HG02852 (cell line): ENCODE measurements around the gene ANAPC15.

Experiments used
- ATAC-seq: cut with Tn5 transposase; IDR thresholded peaks from one replicate; pipeline ENCODE4 v1.9.1; 2021; ENCODE audit warnings: mild to moderate bottlenecking, moderate library complexity; ENCODE audit not compliant: unreplicated experiment

The ANAPC15 gene

GRCh38 chr11:72125956-72126355, 13.5 kb upstream of the ANAPC15 start:
- ATAC-seq = no peak

DNA sequence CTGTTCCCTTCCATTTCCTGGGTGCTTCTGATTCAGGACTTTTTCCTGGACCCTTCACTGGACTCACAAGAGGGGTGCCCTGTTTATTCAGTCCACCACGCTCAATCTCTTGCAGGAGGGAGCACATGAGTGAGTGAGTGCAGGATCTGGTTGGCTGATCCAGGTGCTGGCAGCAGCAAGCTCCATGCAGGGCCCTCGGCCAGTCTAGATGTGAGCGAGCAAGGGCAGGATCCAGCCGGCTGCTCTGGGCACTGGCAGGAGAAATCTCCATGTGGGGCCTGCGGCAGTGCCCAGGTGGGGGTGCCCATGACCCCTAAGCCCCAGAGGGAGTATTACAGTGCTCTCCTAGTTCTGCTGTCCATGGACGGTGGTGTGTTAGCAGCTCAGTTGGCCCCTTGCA, 11.6 kb upstream of the ANAPC15 start:
- ATAC-seq = no peak

- ATAC-seq = no peak
Measured at GRCh38 chr11:72123117-72123653, 10.7 kb upstream of the ANAPC15 start.

- no peak for ATAC-seq
Measured at GRCh38 chr11:72122607-72123006, 10.1 kb upstream of the ANAPC15 start.

DNA sequence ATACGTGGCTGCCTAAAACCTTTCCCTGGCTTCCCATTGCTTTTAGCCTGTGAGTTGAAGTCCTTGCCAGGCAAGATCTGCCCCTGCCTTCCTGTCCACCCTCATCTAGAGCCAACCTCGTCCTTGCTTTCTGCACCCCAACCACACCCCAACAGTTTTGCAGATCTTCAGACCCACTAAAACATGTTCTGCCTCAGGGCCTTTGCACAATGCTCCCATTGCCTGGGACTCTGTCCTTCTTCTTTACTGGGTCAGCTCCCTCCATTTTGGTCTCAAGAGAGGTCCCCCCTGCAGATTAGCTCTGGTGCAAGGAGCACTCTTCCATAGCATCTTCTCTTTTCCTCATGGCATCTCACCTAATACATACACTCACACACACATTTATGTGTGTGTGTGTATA, 8.4 kb upstream of the ANAPC15 start:
- no peak for ATAC-seq

DNA sequence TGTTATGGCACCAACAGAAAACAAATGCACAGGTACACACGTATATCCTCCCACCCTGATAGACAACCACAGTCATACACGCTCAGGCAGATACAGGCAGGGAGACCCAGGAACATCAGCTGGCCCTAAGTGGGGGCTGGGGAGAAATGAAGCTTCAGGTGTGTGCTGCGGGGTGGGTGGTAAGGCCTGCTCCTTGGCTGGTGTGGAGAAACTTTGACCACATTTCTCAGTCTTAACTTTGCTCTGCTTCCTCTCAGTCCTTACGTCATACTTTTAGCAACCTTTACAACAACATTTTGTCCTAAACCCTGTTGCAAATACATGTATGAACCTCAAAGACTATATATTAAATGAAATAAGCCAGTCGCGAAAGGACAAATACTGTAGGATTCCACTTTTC, 6.7 kb upstream of the ANAPC15 start:
- ATAC-seq = no peak

GRCh38 chr11:72116019-72116755, 3.7 kb upstream of the ANAPC15 start:
- no peak for ATAC-seq

GRCh38 chr11:72114570-72114969, 2.1 kb upstream of the ANAPC15 start:
- no peak for ATAC-seq

GRCh38 chr11:72112978-72113808, 698 bp upstream of the ANAPC15 start:
- ATAC-seq = no peak

DNA sequence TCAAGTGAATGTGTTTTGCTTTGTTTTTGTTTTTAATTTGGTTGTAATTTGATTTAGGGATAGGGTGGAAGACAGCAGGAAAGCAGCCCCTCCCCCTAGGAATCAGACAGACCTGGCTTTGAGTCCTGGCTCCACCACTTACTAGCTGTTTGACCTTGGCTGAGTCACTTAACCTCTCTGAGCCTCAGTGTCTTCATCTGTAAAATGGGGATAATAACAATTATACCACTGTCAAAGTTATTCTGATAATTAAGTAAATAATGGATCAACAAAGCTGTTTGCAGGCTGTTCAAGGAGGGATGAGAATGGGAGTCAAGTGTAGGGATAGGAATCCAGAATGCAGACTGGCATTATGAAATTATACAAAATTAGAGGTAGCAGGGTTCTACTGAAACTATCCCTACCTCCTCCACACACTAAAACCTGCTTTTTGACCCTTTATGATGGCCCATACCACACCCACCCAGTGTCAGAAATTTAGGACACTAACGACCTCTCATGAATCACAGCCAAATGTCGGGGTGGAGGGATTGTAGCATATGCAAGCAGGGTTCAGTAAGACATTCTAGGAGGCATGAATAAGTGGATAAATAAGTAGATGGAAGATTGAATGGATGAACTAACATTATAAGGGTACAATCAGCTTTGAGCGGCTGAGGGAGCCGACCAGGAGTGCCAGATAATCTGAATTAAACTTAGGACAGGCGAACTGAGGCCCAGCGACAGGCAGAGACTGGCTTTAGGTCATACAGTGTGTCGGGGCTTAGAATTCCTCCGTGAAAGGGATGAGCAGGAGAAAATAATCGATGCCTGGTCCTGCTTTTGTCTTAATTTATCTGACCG, 974 bp downstream of the ANAPC15 start:
- ATAC-seq = no peak

- no peak for ATAC-seq
Measured at GRCh38 chr11:72105888-72106287, 6.6 kb downstream of the ANAPC15 start, which contains the start of gene TOMT. Gene TOMT, plus strand, starts transcription at chr11:72105924. Its CDS starts 28 bp downstream, at chr11:72105952.

- ATAC-seq = no peak
Measured at GRCh38 chr11:72103754-72104167, 8.7 kb downstream of the ANAPC15 start.

DNA sequence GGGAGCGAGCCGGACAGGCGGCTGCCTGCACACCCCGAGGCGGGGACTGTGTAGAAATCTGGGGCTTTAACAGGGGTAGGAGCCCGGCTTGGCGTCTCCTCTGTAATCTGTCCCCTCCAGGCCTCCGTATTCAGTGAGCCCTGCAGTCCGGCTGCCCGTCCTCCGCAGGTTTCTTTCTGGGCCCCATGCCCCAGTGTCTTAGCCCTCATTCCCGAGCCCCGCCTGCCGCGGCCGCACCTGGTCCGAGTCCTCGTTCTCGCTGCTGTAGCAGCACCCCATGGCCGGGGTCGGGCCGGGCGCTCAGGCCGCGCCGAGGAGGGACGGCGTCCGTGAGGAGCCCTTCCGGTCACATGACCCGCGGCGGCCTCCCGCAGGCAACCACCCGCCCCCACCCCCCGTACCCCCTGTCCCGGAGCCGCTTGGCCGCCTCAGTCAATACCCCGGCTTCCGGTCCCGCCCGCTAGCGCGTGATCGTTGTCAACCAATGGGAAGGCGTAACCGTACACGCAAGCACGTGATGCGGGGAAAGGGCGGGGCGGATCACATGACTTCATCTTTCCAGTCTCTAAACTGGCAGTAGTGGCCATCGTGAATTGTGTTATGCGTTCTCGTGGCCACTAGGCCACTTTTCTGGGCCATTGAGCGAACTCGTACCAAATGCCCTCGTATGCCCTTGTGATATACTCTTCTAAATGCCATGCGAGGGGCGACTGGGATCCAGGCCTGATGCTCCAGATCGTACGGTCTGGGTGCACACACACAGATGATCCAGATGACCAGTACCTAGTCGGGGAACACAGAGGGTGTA, 9.3 kb downstream of the ANAPC15 start, which contains the start of gene LAMTOR1:
Gene LAMTOR1 (minus strand): TSS at position 352 of the 808 bp plus-strand sequence. CDS start 73 bp downstream, at position 279.
- ATAC-seq = peak; percentile 85

GRCh38 chr11:72102631-72102945, 9.9 kb downstream of the ANAPC15 start:
- no peak for ATAC-seq

DNA sequence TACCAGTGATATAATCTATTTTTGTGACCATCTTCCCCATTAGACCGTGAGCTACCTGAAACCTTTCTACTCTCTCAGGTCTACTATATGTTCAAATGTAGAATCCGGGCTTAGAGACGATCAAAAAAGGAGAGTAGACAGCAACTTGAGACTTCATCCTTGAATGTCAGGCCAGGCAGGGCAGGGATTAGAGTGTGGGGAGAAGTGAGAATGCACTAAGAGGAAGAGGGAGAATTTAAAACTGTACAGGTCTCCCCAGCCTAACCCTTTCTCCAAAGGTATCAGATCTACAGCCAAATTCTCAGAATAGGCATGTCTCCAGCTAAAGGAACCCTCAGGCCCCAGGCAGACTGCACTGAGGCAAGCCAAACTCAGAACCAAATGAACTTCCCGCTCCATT, 10.3 kb downstream of the ANAPC15 start:
- no peak for ATAC-seq

- ATAC-seq = no peak
Measured at GRCh38 chr11:72100462-72100861, 12.0 kb downstream of the ANAPC15 start.

DNA sequence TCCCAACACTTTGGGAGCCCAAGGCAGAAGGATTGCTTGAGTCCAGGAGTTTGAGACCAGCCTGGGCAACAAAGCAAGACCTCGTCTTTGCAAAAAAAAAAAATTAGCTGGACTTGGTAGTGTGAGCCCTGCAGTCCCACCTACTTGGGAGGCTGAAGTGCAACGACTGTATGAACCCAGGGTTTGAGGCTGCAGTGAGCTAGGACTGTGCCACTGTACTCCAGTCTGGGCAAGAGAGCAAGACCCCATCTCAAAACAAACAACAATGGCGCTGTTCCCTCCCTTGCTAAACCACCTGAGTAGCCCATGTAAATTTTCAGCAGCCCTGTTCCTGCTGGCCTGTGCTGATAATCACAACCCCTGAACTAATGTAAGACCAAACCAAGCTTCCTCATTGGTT, 12.5 kb downstream of the ANAPC15 start:
- ATAC-seq = no peak

- ATAC-seq = no peak
Measured at GRCh38 chr11:72098741-72099140, 13.8 kb downstream of the ANAPC15 start.

DNA sequence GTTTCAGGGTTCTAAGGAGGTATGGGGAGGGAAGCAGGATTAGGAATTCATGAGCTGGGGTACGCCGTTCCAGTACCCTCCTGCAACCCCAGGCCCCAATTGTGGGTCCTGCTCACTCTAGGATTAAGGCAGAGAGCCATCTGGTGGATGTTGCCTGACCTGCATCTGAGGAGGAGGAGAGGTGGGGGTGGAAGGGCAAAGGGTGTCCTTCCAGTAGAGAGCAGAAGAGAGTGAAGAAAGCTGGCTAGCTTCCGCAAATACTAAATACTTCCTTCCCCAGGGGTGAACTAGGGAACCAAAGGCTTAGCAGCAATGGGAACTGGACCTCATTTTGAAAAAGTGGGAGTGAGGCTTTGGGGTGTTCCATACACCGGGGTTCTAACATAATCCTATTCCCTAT, 21.2 kb downstream of the ANAPC15 start:
- no peak for ATAC-seq
